Activated T-helper 17 cell treated with anti-CD3 and anti-CD28 coated beads, Interleukin-2, amount 50 U/mL, for 72 hours (primary cell): Measurements from ENCODE around the gene IGF2BP3. TPM values are rescaled to one million over a fixed set of nuclear protein-coding genes. Genes with fewer than 3 reads are reported as not detected.

Experiments used
- ATAC-seq: fragments of 150-1000 bp; cut with Tn5 transposase; replicated peaks from 2 replicates; pipeline ENCODE4 v1.10.0; 2021; ENCODE audit warnings: mild to moderate bottlenecking, moderate library complexity
- H3K27ac Mint-ChIP-seq: one replicate; pipeline ENCODE4 v1.8.0; 2022; ENCODE audit warnings: mixed read lengths
- H3K27me3 Mint-ChIP-seq: one replicate; pipeline ENCODE4 v1.8.0; 2022; ENCODE audit warnings: mixed read lengths
- H3K36me3 Mint-ChIP-seq: one replicate; pipeline ENCODE4 v1.8.0; 2022; ENCODE audit warnings: low read depth, mild to moderate bottlenecking, mixed read lengths
- H3K4me1 Mint-ChIP-seq: one replicate; pipeline ENCODE4 v1.8.0; 2022; ENCODE audit warnings: mixed read lengths
- H3K4me3 Mint-ChIP-seq: one replicate; pipeline ENCODE4 v1.8.0; 2022; ENCODE audit warnings: mild to moderate bottlenecking, mixed read lengths
- H3K9me3 Mint-ChIP-seq: one replicate; pipeline ENCODE4 v1.8.0; 2022; ENCODE audit warnings: mixed read lengths
- total RNA-seq, 2 donors: library from RNA; stranded (reverse); gene quantifications; one replicate each; pipeline ENCODE4 v1.2.3, GENCODE V29; 2022

The IGF2BP3 gene
- total RNA-seq, 2 donors from 2014 or later: 0.42 to 0.67 TPM

- H3K27me3 Mint-ChIP-seq: peaks cover 11% of the 10 kb centered on the region
- H3K36me3 Mint-ChIP-seq: no peaks in the 10 kb centered on the region
- no peaks in the 10 kb centered on the region for H3K9me3 Mint-ChIP-seq
- ATAC-seq: peak; percentile 62
- peaks cover 5% of the 10 kb centered on the region for H3K4me1 Mint-ChIP-seq
- H3K4me3 Mint-ChIP-seq: peak overlapping the region; percentile 28
- peak overlapping the region; percentile 11 for H3K27ac Mint-ChIP-seq
Observed at GRCh38 chr7:23357190-23358093, 112.8 kb downstream of the IGF2BP3 start.

GRCh38 chr7:23356726-23357125 is 113.6 kb downstream of the IGF2BP3 start:
- peak overlapping the region; percentile 28 for H3K4me3 Mint-ChIP-seq
- H3K9me3 Mint-ChIP-seq: no peaks in the 10 kb centered on the region
- peak overlapping the region; percentile 11 for H3K27ac Mint-ChIP-seq
- peaks cover 5% of the 10 kb centered on the region for H3K4me1 Mint-ChIP-seq
- peak; percentile 93 for ATAC-seq
- no peaks in the 10 kb centered on the region for H3K36me3 Mint-ChIP-seq
- H3K27me3 Mint-ChIP-seq: peaks cover 7% of the 10 kb centered on the region

- peak overlapping the region; percentile 28 for H3K4me3 Mint-ChIP-seq
- no peaks in the 10 kb centered on the region for H3K9me3 Mint-ChIP-seq
- no peaks in the 10 kb centered on the region for H3K36me3 Mint-ChIP-seq
- no peak for ATAC-seq
- no peak overlapping the region for H3K27ac Mint-ChIP-seq
- peaks cover 7% of the 10 kb centered on the region for H3K27me3 Mint-ChIP-seq
- peaks cover 5% of the 10 kb centered on the region for H3K4me1 Mint-ChIP-seq
Observed at GRCh38 chr7:23356168-23356567, 114.1 kb downstream of the IGF2BP3 start.

GRCh38 chr7:23353172-23353571 is 117.1 kb downstream of the IGF2BP3 start:
- Mint-ChIP-seq H3K36me3 (no peaks in the 10 kb centered on the region), H3K9me3 (no peaks in the 10 kb centered on the region), H3K27ac (no peak overlapping the region), H3K4me1 (peaks cover 5% of the 10 kb centered on the region), H3K27me3 (no peaks in the 10 kb centered on the region), H3K4me3 (no peak overlapping the region)
- no peak for ATAC-seq

- H3K27ac Mint-ChIP-seq: no peak overlapping the region
- H3K36me3 Mint-ChIP-seq: no peaks in the 10 kb centered on the region
- no peaks in the 10 kb centered on the region for H3K27me3 Mint-ChIP-seq
- peaks cover 17% of the 10 kb centered on the region for H3K4me1 Mint-ChIP-seq
- H3K9me3 Mint-ChIP-seq: no peaks in the 10 kb centered on the region
- no peak for ATAC-seq
- H3K4me3 Mint-ChIP-seq: no peak overlapping the region
Observed at GRCh38 chr7:23350466-23350865, 119.8 kb downstream of the IGF2BP3 start.

GRCh38 chr7:23349484-23350157 is 120.7 kb downstream of the IGF2BP3 start:
- Mint-ChIP-seq H3K27ac (no peak overlapping the region), H3K4me3 (no peak overlapping the region), H3K36me3 (no peaks in the 10 kb centered on the region), H3K27me3 (no peaks in the 10 kb centered on the region), H3K4me1 (peaks cover 17% of the 10 kb centered on the region), H3K9me3 (no peaks in the 10 kb centered on the region)
- ATAC-seq: no peak

- no peaks in the 10 kb centered on the region for H3K9me3 Mint-ChIP-seq
- H3K36me3 Mint-ChIP-seq: no peaks in the 10 kb centered on the region
- H3K4me3 Mint-ChIP-seq: peak overlapping the region; percentile 70
- ATAC-seq: peak; percentile 76
- no peak overlapping the region for H3K27ac Mint-ChIP-seq
- H3K27me3 Mint-ChIP-seq: no peaks in the 10 kb centered on the region
- peaks cover 17% of the 10 kb centered on the region for H3K4me1 Mint-ChIP-seq
Observed at GRCh38 chr7:23347682-23348180, 122.6 kb downstream of the IGF2BP3 start.

- no peak overlapping the region for H3K27ac Mint-ChIP-seq
- H3K36me3 Mint-ChIP-seq: no peaks in the 10 kb centered on the region
- no peak for ATAC-seq
- peaks cover 17% of the 10 kb centered on the region for H3K4me1 Mint-ChIP-seq
- H3K27me3 Mint-ChIP-seq: no peaks in the 10 kb centered on the region
- peak overlapping the region; percentile 70 for H3K4me3 Mint-ChIP-seq
- no peaks in the 10 kb centered on the region for H3K9me3 Mint-ChIP-seq
Observed at GRCh38 chr7:23347033-23347681, 123.1 kb downstream of the IGF2BP3 start.

GRCh38 chr7:23346316-23346715 is 124.0 kb downstream of the IGF2BP3 start:
- Mint-ChIP-seq H3K4me1 (peaks cover 17% of the 10 kb centered on the region), H3K27me3 (no peaks in the 10 kb centered on the region), H3K36me3 (no peaks in the 10 kb centered on the region), H3K9me3 (no peaks in the 10 kb centered on the region), H3K4me3 (peak overlapping the region; percentile 70), H3K27ac (peak overlapping the region; percentile 8)
- ATAC-seq: peak; percentile 50

- peak overlapping the region; percentile 70 for H3K4me3 Mint-ChIP-seq
- no peaks in the 10 kb centered on the region for H3K36me3 Mint-ChIP-seq
- no peaks in the 10 kb centered on the region for H3K27me3 Mint-ChIP-seq
- H3K4me1 Mint-ChIP-seq: peaks cover 17% of the 10 kb centered on the region
- no peak for ATAC-seq
- no peaks in the 10 kb centered on the region for H3K9me3 Mint-ChIP-seq
- H3K27ac Mint-ChIP-seq: peak overlapping the region; percentile 8
Observed at GRCh38 chr7:23345601-23346000, 124.7 kb downstream of the IGF2BP3 start.

GRCh38 chr7:23343806-23344475 is 126.3 kb downstream of the IGF2BP3 start:
- H3K36me3 Mint-ChIP-seq: no peaks in the 10 kb centered on the region
- no peak for ATAC-seq

GRCh38 chr7:23343102-23343501 is 127.2 kb downstream of the IGF2BP3 start:
- ATAC-seq: no peak
- Mint-ChIP-seq H3K4me1 (peaks cover 17% of the 10 kb centered on the region), H3K27ac (no peak overlapping the region), H3K36me3 (no peaks in the 10 kb centered on the region), H3K27me3 (peaks cover 7% of the 10 kb centered on the region), H3K4me3 (no peak overlapping the region), H3K9me3 (no peaks in the 10 kb centered on the region)

More at GRCh38 chr7:23343806-23344475, 126.3 kb downstream of the IGF2BP3 start:
- Mint-ChIP-seq H3K27me3 (peaks cover 6% of the 10 kb centered on the region), H3K27ac (no peak overlapping the region), H3K9me3 (no peaks in the 10 kb centered on the region), H3K4me1 (peaks cover 17% of the 10 kb centered on the region), H3K4me3 (no peak overlapping the region)

GRCh38 chr7:23341846-23342598 is 128.3 kb downstream of the IGF2BP3 start:
- peaks cover 7% of the 10 kb centered on the region for H3K4me1 Mint-ChIP-seq
- no peak overlapping the region for H3K27ac Mint-ChIP-seq
- H3K36me3 Mint-ChIP-seq: no peaks in the 10 kb centered on the region
- no peaks in the 10 kb centered on the region for H3K9me3 Mint-ChIP-seq
- peaks cover 14% of the 10 kb centered on the region for H3K27me3 Mint-ChIP-seq
- no peak for ATAC-seq
- no peak overlapping the region for H3K4me3 Mint-ChIP-seq
